Lower leg skin (tissue), 4 donors: ENCODE measurements around the gene TWIST2. TPM values are rescaled to one million over a fixed set of nuclear protein-coding genes. Genes with fewer than 3 reads are reported as not detected.
A peak's percentile ranks its signal among the peaks of the same experiment; 100 is the strongest.

ENCODE experiments used
- DNase-seq, 2 donors: peaks; one replicate each; pipeline ENCODE4 v3.0.0-alpha.2; 2019; ENCODE audit warnings: low spot score in 2 of 2
- H3K4me3 ChIP-seq: fragments of 200-600 bp; sonication (generic); 2 replicates; pipeline ENCODE4 v1.5.1; 2017; ENCODE audit warnings: mild to moderate bottlenecking, low read depth; ENCODE audit not compliant: poor library complexity, severe bottlenecking
- POLR2A ChIP-seq, 2 donors: fragments of 450-650 bp; IDR thresholded peaks; one replicate each; pipeline ENCODE4 v1.6.1; 2016 to 2017; ENCODE audit warnings: antibody characterized with exemption in 2 of 2, mild to moderate bottlenecking in 1 of 2, moderate library complexity in 1 of 2
- WGBS, 2 donors: methylation state at CpG; one replicate each; pipeline ENCODE4 v1.1.5; 2018; 5-methylcytosine and 5-hydroxymethylcytosine counted together
- intact Hi-C: fragments of 100-400 bp; cut with DNase I; formaldehyde crosslinking; loops from one replicate; pipeline ENCODE4 v1.15.0; 2023; ENCODE audit warnings: low total_unique reads
- total RNA-seq, 4 donors: library from RNA; depleted of rRNA; stranded (reverse); fragments of >200 nt; gene quantifications; one replicate each; pipeline ENCODE4 v1.1.0, GENCODE V29; 2016
- TF ChIP-seq, protein P1 (sequence below), 3 donors: fragments of 450-650 bp; IDR thresholded peaks; one replicate each; pipeline ENCODE4 v1.5.1; 2016; ENCODE audit warnings: antibody characterized with exemption in 3 of 3, mild to moderate bottlenecking in 3 of 3, moderate library complexity in 2 of 3

The TWIST2 gene
- total RNA-seq, 4 donors from 2014 or later = 36.5 to 47.8 (median 38.5) TPM

DNA sequence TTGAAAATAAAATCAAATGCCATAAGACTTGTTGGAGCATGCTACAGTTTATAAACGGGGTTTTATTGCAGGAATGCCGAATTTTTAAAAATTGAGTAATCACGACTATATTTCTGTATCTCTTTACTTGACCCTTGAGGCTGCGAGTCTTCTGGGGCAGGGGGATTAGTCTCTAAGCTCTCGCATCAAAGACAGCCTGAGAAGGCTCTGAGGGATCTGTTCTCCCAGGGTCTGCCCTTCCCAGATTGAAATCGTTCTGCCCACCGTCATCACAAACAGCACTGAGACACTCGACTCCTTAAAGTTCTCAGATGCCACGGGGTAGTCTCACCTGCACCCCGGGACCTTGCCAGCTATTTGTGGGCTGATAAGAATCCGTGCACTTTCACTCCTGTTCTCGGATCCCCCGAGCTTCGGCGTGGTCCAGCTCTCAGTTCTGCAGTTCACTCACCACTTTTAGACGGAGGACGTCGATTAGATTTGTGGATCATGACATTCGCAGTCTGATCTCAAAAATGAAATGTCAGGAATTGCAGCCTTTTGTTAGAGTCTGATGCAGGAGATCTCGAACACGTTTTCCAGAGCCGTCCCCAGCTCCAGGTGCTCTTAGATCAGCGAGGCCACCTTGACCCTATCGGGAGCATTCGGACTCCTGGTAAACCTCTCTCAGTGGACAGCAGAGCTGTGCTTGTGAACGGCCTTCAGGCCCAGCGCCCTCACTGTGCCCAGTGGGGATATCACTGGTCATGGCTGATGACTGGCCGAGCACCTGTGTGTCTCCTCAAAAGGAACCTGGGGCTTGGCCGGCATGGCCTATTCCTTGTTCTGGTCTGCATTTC lies 43.0 kb downstream of the TWIST2 start:
- H3K4me3 ChIP-seq = no peak overlapping the region
- WGBS, 2 donors = 73 to 78% methylated on average over 28 to 29 of the region's 29 CpGs
- peak in 1 of 2 donors; percentile 85 for DNase-seq
- TF ChIP-seq POLR2A (IDR thresholded peaks at IDR 0.05) = no peak
- TF ChIP-seq, protein P1, sequence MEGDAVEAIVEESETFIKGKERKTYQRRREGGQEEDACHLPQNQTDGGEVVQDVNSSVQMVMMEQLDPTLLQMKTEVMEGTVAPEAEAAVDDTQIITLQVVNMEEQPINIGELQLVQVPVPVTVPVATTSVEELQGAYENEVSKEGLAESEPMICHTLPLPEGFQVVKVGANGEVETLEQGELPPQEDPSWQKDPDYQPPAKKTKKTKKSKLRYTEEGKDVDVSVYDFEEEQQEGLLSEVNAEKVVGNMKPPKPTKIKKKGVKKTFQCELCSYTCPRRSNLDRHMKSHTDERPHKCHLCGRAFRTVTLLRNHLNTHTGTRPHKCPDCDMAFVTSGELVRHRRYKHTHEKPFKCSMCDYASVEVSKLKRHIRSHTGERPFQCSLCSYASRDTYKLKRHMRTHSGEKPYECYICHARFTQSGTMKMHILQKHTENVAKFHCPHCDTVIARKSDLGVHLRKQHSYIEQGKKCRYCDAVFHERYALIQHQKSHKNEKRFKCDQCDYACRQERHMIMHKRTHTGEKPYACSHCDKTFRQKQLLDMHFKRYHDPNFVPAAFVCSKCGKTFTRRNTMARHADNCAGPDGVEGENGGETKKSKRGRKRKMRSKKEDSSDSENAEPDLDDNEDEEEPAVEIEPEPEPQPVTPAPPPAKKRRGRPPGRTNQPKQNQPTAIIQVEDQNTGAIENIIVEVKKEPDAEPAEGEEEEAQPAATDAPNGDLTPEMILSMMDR (IDR thresholded peaks at IDR 0.05) = no peak
- intact Hi-C loops = no loop called here

DNA sequence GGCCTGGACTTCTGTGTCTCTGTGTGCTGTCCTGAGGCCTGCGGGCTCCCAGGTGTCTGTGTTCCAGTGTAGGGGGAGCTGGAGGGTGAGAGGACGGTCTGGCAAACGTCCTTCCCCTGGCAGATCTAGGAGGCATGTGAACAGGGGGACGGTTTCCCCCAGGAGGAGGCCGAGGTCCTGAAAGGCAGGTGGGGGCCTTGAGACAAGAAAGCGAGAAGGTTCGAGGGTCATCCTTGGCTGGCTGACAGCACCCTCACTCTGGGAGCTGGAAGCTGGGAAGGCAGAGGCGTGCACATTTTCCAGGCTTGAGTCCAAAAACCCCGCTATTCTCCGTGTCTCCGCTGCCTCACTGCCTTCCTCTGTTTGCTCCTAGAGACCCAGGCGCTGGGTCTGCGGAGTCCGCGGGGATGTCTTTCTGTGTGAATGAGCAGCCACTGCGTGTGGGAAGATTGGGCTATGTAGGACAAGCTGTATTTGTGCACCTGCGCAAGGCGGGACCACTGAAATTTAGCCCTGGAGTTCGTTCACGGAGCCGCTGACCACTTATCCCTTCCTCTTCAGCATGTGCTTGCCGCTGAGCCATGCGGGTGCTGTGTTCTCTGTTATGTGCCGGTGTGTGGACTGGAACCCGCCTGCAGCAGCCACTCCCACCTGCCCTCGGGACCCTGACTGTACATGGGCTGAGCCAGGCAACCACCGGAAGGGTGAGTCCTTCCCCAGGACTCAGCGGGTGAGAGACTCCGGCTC lies 43.7 kb downstream of the TWIST2 start:
- no peak overlapping the region for H3K4me3 ChIP-seq
- intact Hi-C loops = no loop called here
- 65 to 67% methylated on average over 24 to 28 of the region's 29 CpGs for WGBS, 2 donors
- peak in 1 of 2 donors; percentile 88 for DNase-seq
- TF ChIP-seq, protein P1 (IDR thresholded peaks at IDR 0.05) = no peak
- TF ChIP-seq POLR2A (IDR thresholded peaks at IDR 0.05) = no peak

DNA sequence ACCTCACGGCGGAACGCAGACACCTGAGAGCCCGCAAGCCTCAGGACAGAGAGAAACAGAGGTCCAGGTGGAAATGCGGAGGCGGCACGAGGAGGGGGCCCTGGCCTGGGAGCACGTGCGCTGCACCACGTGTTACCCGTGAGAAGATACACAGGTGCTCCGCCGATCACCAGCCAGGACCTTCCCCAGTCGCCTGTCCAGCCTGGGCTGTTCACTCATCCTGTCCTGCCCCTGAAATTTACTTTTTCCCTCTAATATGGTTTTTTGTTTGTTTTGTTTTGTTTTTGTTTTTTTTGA lies 44.3 kb downstream of the TWIST2 start:
- WGBS, 2 donors = 88 to 93% methylated on average over 14 of the region's 14 CpGs
- intact Hi-C loops = no loop called here
- no peak overlapping the region for H3K4me3 ChIP-seq
- no peak for DNase-seq
- TF ChIP-seq POLR2A (IDR thresholded peaks at IDR 0.05) = no peak
- TF ChIP-seq, protein P1 (IDR thresholded peaks at IDR 0.05) = no peak

DNA sequence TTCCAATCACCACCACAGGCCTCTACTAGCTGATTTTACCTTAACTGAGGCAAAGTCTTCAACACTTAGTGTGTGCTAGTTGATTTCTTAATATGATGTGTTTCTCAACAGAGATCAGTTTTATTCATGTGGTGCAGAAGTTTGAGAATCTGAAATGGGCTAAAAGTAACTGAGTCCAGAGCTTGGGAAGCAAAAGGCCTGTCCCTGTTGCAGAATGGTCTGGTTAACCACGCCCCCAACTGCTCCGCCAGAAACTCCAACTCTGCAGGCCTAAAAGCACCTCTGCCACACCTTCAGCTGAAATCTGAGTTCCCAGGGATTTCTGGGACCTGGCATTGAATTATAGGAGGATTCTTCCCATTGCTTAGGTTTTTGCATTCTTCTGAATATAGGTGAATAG lies 44.9 kb downstream of the TWIST2 start:
- no peak for DNase-seq
- 38 to 63% methylated on average over 2 of the region's 2 CpGs for WGBS, 2 donors
- no peak overlapping the region for H3K4me3 ChIP-seq
- TF ChIP-seq, protein P1 (IDR thresholded peaks at IDR 0.05) = no peak
- intact Hi-C loops = no loop called here

- no peak overlapping the region for H3K4me3 ChIP-seq
- 76 to 81% methylated on average over 30 of the region's 30 CpGs for whole genome bisulfite sequencing, 2 donors
- peak in 1 of 2 donors; percentile 82 for DNase-seq
- intact Hi-C loops = no loop called here
- TF ChIP-seq POLR2A (IDR thresholded peaks at IDR 0.05) = no peak
- TF ChIP-seq, protein P1 (IDR thresholded peaks at IDR 0.05) = no peak
Measured at GRCh38 chr2:238893349-238894000, 45.6 kb downstream of the TWIST2 start.
